Astrocyte (in vitro differentiated cells and primary cell): ENCODE results near the gene NIPSNAP2.

ENCODE experiments used
- CTCF ChIP-seq: IDR thresholded peaks from 2 replicates; pipeline ENCODE4 v1.5.1; 2011; ENCODE audit warnings: low read depth, mild to moderate bottlenecking, inconsistent platforms, low read length, moderate library complexity; ENCODE audit not compliant: insufficient read depth
- EZH2 ChIP-seq: IDR thresholded peaks from 2 replicates; pipeline ENCODE4 v1.6.1; 2012; ENCODE audit warnings: mild to moderate bottlenecking, low read length, inconsistent platforms; ENCODE audit not compliant: insufficient read depth

GRCh38 chr7:55951637-55952351 is 12.6 kb upstream of the NIPSNAP2 start, which contains the start of gene MRPS17:
- TF ChIP-seq CTCF = no peak
- no peak for TF ChIP-seq EZH2
